HL-60 (cell line): ENCODE data around the gene MC1R.

ENCODE experiments used
- DNase-seq, 2 experiments: peaks; one replicate each; pipeline ENCODE4 v3.0.0-alpha.2; 2010 to 2020; ENCODE audit warnings: low read depth in 1 of 2, low spot score in 1 of 2
- H3K27ac ChIP-seq: fragments of 250-450 bp; sonication (Bioruptor Pico); replicated peaks from 2 replicates; pipeline ENCODE4 v1.5.1; 2020; ENCODE audit warnings: mild to moderate bottlenecking, moderate library complexity
- H3K27me3 ChIP-seq: fragments of 250-450 bp; sonication (Bioruptor Pico); 2 replicates; pipeline ENCODE4 v1.5.1; 2021; ENCODE audit warnings: mild to moderate bottlenecking, moderate library complexity; ENCODE audit not compliant: insufficient read depth, poor library complexity, severe bottlenecking
- H3K4me3 ChIP-seq: replicated peaks from 2 replicates; pipeline ENCODE4 v1.5.1; 2011; ENCODE audit warnings: mild to moderate bottlenecking, control low read depth, low read length; ENCODE audit not compliant: insufficient read depth
- CTCF ChIP-seq: IDR thresholded peaks from one replicate; pipeline ENCODE4 v1.5.1; 2011; ENCODE audit warnings: low read length, control low read depth, inconsistent platforms; ENCODE audit not compliant: insufficient read depth
- GABPA ChIP-seq: IDR thresholded peaks from 2 replicates; pipeline ENCODE4 v1.6.1; 2012; ENCODE audit warnings: low read depth
- POLR2AphosphoS5 ChIP-seq: IDR thresholded peaks from 2 replicates; pipeline ENCODE4 v1.6.1; 2012; ENCODE audit warnings: low read depth
- SPI1 ChIP-seq: IDR thresholded peaks from 2 replicates; pipeline ENCODE4 v1.6.1; 2012; ENCODE audit warnings: low read depth, mild to moderate bottlenecking, borderline replicate concordance
- TF ChIP-seq, protein P1 (sequence below): IDR thresholded peaks from 2 replicates; pipeline ENCODE4 v1.6.1; 2012; ENCODE audit warnings: low read depth; ENCODE audit not compliant: insufficient replicate concordance

The MC1R gene

GRCh38 chr16:89906140-89907025 is 12.3 kb upstream of the MC1R start:
- TF ChIP-seq, protein P1, sequence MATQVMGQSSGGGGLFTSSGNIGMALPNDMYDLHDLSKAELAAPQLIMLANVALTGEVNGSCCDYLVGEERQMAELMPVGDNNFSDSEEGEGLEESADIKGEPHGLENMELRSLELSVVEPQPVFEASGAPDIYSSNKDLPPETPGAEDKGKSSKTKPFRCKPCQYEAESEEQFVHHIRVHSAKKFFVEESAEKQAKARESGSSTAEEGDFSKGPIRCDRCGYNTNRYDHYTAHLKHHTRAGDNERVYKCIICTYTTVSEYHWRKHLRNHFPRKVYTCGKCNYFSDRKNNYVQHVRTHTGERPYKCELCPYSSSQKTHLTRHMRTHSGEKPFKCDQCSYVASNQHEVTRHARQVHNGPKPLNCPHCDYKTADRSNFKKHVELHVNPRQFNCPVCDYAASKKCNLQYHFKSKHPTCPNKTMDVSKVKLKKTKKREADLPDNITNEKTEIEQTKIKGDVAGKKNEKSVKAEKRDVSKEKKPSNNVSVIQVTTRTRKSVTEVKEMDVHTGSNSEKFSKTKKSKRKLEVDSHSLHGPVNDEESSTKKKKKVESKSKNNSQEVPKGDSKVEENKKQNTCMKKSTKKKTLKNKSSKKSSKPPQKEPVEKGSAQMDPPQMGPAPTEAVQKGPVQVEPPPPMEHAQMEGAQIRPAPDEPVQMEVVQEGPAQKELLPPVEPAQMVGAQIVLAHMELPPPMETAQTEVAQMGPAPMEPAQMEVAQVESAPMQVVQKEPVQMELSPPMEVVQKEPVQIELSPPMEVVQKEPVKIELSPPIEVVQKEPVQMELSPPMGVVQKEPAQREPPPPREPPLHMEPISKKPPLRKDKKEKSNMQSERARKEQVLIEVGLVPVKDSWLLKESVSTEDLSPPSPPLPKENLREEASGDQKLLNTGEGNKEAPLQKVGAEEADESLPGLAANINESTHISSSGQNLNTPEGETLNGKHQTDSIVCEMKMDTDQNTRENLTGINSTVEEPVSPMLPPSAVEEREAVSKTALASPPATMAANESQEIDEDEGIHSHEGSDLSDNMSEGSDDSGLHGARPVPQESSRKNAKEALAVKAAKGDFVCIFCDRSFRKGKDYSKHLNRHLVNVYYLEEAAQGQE, result no peak
- no peak for TF ChIP-seq POLR2AphosphoS5
- TF ChIP-seq CTCF, result no peak
- TF ChIP-seq SPI1, result no peak
- no peak for TF ChIP-seq GABPA
- H3K27ac ChIP-seq, result no peak overlapping the region

GRCh38 chr16:89907055-89907814 is 11.4 kb upstream of the MC1R start:
- no peak for DNase-seq
- H3K4me3 ChIP-seq, result no peak overlapping the region
- H3K27me3 ChIP-seq, result no peaks in the 10 kb centered on the region
- TF ChIP-seq, protein P1, result no peak
- TF ChIP-seq POLR2AphosphoS5 (no peak), GABPA (no peak), SPI1 (no peak), CTCF (no peak)
- H3K27ac ChIP-seq, result no peak overlapping the region

More at GRCh38 chr16:89906140-89907025, 12.3 kb upstream of the MC1R start:
- no peak overlapping the region for H3K4me3 ChIP-seq
- no peak for DNase-seq
- no peaks in the 10 kb centered on the region for H3K27me3 ChIP-seq

- no peak for DNase-seq
- TF ChIP-seq, protein P1, result no peak
- no peak for TF ChIP-seq GABPA
- no peak for TF ChIP-seq CTCF
- TF ChIP-seq SPI1, result no peak
- TF ChIP-seq POLR2AphosphoS5, result no peak
- Histone ChIP-seq H3K27me3 (no peaks in the 10 kb centered on the region), H3K27ac (no peak overlapping the region), H3K4me3 (no peak overlapping the region)
Measured at GRCh38 chr16:89908236-89908635, 10.4 kb upstream of the MC1R start.
